CD14-positive monocyte (primary cell): ENCODE data around the gene KLRG1. TPM values are rescaled to one million over a fixed set of nuclear protein-coding genes. Genes with fewer than 3 reads are reported as not detected.
A peak's percentile ranks its signal among the peaks of the same experiment; 100 is the strongest.

ENCODE experiments used
- DNase-seq, 3 donors: peaks; one replicate each; pipeline ENCODE4 v3.0.0-alpha.2; 2011 to 2022
- H2AFZ ChIP-seq: 2 replicates; pipeline ENCODE4 v1.6.0; 2012; ENCODE audit warnings: mild to moderate bottlenecking, low read depth, low read length, inconsistent platforms; ENCODE audit not compliant: insufficient read depth, poor library complexity, severe bottlenecking
- H3K27ac ChIP-seq, 2 donors: 1 replicate in 1 of 2; 2 replicates in 1 of 2; pipeline ENCODE4 v1.5.1; 2012 to 2013; ENCODE audit warnings: low read length in 2 of 2, control low read depth in 1 of 2, inconsistent platforms in 1 of 2, low read depth in 1 of 2, mild to moderate bottlenecking in 1 of 2
- H3K27me3 ChIP-seq, 2 donors: one replicate each; pipeline versions ENCODE4 v1.6.0 to v1.6.1; 2011 to 2013; ENCODE audit warnings: low read length in 2 of 2; ENCODE audit not compliant: control insufficient read depth in 2 of 2, insufficient read depth in 2 of 2
- H3K36me3 ChIP-seq, 2 donors: replicated peaks in 1 of 2; 1 replicate in 1 of 2; 2 replicates in 1 of 2; pipeline versions ENCODE4 v1.5.1 to v1.6.1; 2012 to 2013; ENCODE audit warnings: low read length in 2 of 2, control low read depth in 1 of 2, inconsistent platforms in 1 of 2, mild to moderate bottlenecking in 1 of 2; ENCODE audit not compliant: insufficient read depth in 2 of 2, control insufficient read depth in 1 of 2
- H3K4me1 ChIP-seq, 2 donors: 1 replicate in 1 of 2; 2 replicates in 1 of 2; pipeline versions ENCODE4 v1.5.1 to v1.6.1; 2012 to 2013; ENCODE audit warnings: low read length in 2 of 2, control low read depth in 1 of 2, inconsistent platforms in 1 of 2, mild to moderate bottlenecking in 1 of 2, moderate library complexity in 1 of 2; ENCODE audit not compliant: insufficient read depth in 2 of 2, control insufficient read depth in 1 of 2
- H3K4me2 ChIP-seq: replicated peaks from 2 replicates; pipeline ENCODE3; 2012; ENCODE audit warnings: low read length, moderate library complexity, mild to moderate bottlenecking; ENCODE audit not compliant: poor library complexity, severe bottlenecking; ENCODE audit errors: extremely low read depth
- H3K4me3 ChIP-seq, 3 experiments: fragments of 200-600 bp in 1 of 3; sonication (generic) in 1 of 3; replicated peaks in 1 of 3; 1 replicate in 2 of 3; 2 replicates in 1 of 3; pipeline ENCODE4 v1.5.1; 2011 to 2013; ENCODE audit warnings: low read length in 3 of 3, mild to moderate bottlenecking in 3 of 3, control low read depth in 2 of 3, low read depth in 2 of 3, inconsistent platforms in 1 of 3, moderate library complexity in 1 of 3
- H3K79me2 ChIP-seq: 2 replicates; pipeline ENCODE4 v1.6.0; 2012; ENCODE audit warnings: mild to moderate bottlenecking, control low read depth, inconsistent platforms, low read length, moderate library complexity; ENCODE audit not compliant: insufficient read depth
- H3K9ac ChIP-seq: 2 replicates; pipeline ENCODE4 v1.6.0; 2017; ENCODE audit warnings: low read length, mild to moderate bottlenecking; ENCODE audit not compliant: insufficient read depth, poor library complexity, severe bottlenecking
- H3K9me3 ChIP-seq, 2 donors: replicated peaks in 1 of 2; 1 replicate in 1 of 2; 2 replicates in 1 of 2; pipeline versions ENCODE4 v1.5.1 to v1.6.1; 2012 to 2013; ENCODE audit warnings: low read length in 2 of 2, control low read depth in 1 of 2; ENCODE audit not compliant: control insufficient read depth in 1 of 2, insufficient read depth in 1 of 2
- H4K20me1 ChIP-seq: 2 replicates; pipeline ENCODE4 v1.6.0; 2012; ENCODE audit warnings: mild to moderate bottlenecking, low read length, control low read depth, moderate library complexity; ENCODE audit not compliant: insufficient read depth
- H3K27ac Mint-ChIP-seq, 7 donors: one replicate each; pipeline ENCODE4 v1.8.0; 2020; ENCODE audit warnings: mild to moderate bottlenecking in 7 of 7, mixed read lengths in 7 of 7, moderate library complexity in 6 of 7, inconsistent platforms in 2 of 7
- H3K27me3 Mint-ChIP-seq, 3 donors: one replicate each; pipeline ENCODE4 v1.8.0; 2021 to 2022; ENCODE audit warnings: low read depth in 3 of 3, mild to moderate bottlenecking in 3 of 3, mixed read lengths in 3 of 3, moderate library complexity in 3 of 3, inconsistent platforms in 1 of 3
- H3K36me3 Mint-ChIP-seq, 2 donors: one replicate each; pipeline ENCODE4 v1.8.0; 2020; ENCODE audit warnings: mixed read lengths in 2 of 2, inconsistent platforms in 1 of 2, mild to moderate bottlenecking in 1 of 2
- H3K4me1 Mint-ChIP-seq: one replicate; pipeline ENCODE4 v1.8.0; 2020; ENCODE audit warnings: mild to moderate bottlenecking, mixed read lengths
- H3K4me3 Mint-ChIP-seq, 2 donors: one replicate each; pipeline ENCODE4 v1.8.0; 2020; ENCODE audit warnings: mild to moderate bottlenecking in 2 of 2, mixed read lengths in 2 of 2, moderate library complexity in 1 of 2
- H3K9me3 Mint-ChIP-seq, 7 donors: one replicate each; pipeline ENCODE4 v1.8.0; 2020 to 2022; ENCODE audit warnings: mixed read lengths in 7 of 7, mild to moderate bottlenecking in 6 of 7, moderate library complexity in 6 of 7, inconsistent platforms in 2 of 7
- CTCF ChIP-seq: fragments of 200-600 bp; IDR thresholded peaks from one replicate; pipeline ENCODE4 v1.8.0; 2022; ENCODE audit warnings: antibody characterized with exemption, mild to moderate bottlenecking
- WGBS: methylation state at CpG from one replicate; pipeline ENCODE4 v1.1.5; 2013; ENCODE audit warnings: missing lambda C conversion rate; ENCODE audit not compliant: insufficient coverage; 5-methylcytosine and 5-hydroxymethylcytosine counted together
- intact Hi-C, 2 donors: fragments of 100-400 bp; cut with micrococcal nuclease; formaldehyde crosslinking; loops; one replicate each; pipeline versions ENCODE4 v1.15.0 to v1.15.1; 2023
- polyA plus RNA-seq, 3 donors: library from polyadenylated mRNA; depleted of rRNA in 1 of 3; unstranded in 2 of 3; stranded (reverse) in 1 of 3; fragments of 300-500 nt in 2 of 3; fragments of >200 nt in 1 of 3; fragmentation: Illumina TruSeq in 2 of 3; gene quantifications; 1 replicate in 2 of 3; 2 replicates in 1 of 3; pipeline ENCODE4 v1.2.3, GENCODE V29; 2012 to 2021

KLRG1 gene
- polyA plus RNA-seq, 3 donors, result 1.1 to 3.4 (median 2.3) TPM

GRCh38 chr12:8949342-8950220 is 39.8 kb upstream of the KLRG1 start, which contains the start of gene M6PR:
M6PR (minus strand) TSS chr12:8949645; CDS start chr12:8946404, 3,241 bp downstream.
- Histone ChIP-seq H3K4me3 (peak within 1 kb of the TSS; percentile 82 to 97 (median 93)), H4K20me1 (peaks cover 40% of the 10 kb centered on the region), H2AFZ (peak within 1 kb of the TSS; percentile 82), H3K4me1 (peaks cover 25 to 41% of the 10 kb centered on the region in 2 donors), H3K79me2 (peaks cover 55% of the 10 kb centered on the region), H3K9me3 (peaks cover 0 to 4% of the 10 kb centered on the region in 2 donors), H3K27me3 (no peaks in the 10 kb centered on the region), H3K27ac (peak within 1 kb of the TSS; percentile 98 to 99), H3K36me3 (peaks cover 15 to 30% of the 10 kb centered on the region in 2 donors), H3K4me2 (peak within 1 kb of the TSS; percentile 87), H3K9ac (peak within 1 kb of the TSS; percentile 96)
- peak; percentile 92 to 95 (median 95) for DNase-seq
- intact Hi-C loops, result loop anchor here (2.0 to 5.0 kb wide), 2 partner anchors 83 to 89 kb away; no protein-coding TSS in a partner anchor
- Mint-ChIP-seq H3K4me3 (peak within 1 kb of the TSS; percentile 98), H3K9me3 (peaks cover 0 to 14% (median 7%) of the 10 kb centered on the region in 7 donors), H3K4me1 (peaks cover 40% of the 10 kb centered on the region), H3K36me3 (peaks cover 24 to 36% of the 10 kb centered on the region in 2 donors), H3K27ac (peak within 1 kb of the TSS; percentile 95 to 100 (median 99)), H3K27me3 (peaks cover 0 to 4% (median 0%) of the 10 kb centered on the region in 3 donors)
- TF ChIP-seq CTCF, result no peak
- under 1% methylated on average over 56 of the region's 66 CpGs for WGBS

GRCh38 chr12:8950221-8950527 is 39.2 kb upstream of the KLRG1 start:
- Histone ChIP-seq H2AFZ (peak overlapping the region; percentile 82), H4K20me1 (peaks cover 34% of the 10 kb centered on the region), H3K9me3 (peaks cover 0 to 4% of the 10 kb centered on the region in 2 donors), H3K9ac (peak overlapping the region; percentile 96), H3K4me1 (peaks cover 25 to 41% of the 10 kb centered on the region in 2 donors), H3K36me3 (peaks cover 11 to 24% of the 10 kb centered on the region in 2 donors), H3K27me3 (no peaks in the 10 kb centered on the region), H3K4me3 (peak overlapping the region; percentile 82 to 97 (median 93)), H3K27ac (peak overlapping the region; percentile 98 to 99), H3K79me2 (peaks cover 50% of the 10 kb centered on the region), H3K4me2 (peak overlapping the region; percentile 87)
- H3K4me3 Mint-ChIP-seq, result peak overlapping the region; percentile 98
- peaks cover 0 to 4% (median 0%) of the 10 kb centered on the region in 3 donors for H3K27me3 Mint-ChIP-seq
- H3K4me1 Mint-ChIP-seq, result peaks cover 40% of the 10 kb centered on the region
- peak in 1 of 3 donors; percentile 46 for DNase-seq
- H3K27ac Mint-ChIP-seq, result peak overlapping the region; percentile 95 to 100 (median 99)
- peaks cover 18 to 30% of the 10 kb centered on the region in 2 donors for H3K36me3 Mint-ChIP-seq
- WGBS, result 0% methylated on average over 7 of the region's 7 CpGs
- intact Hi-C loops, result loop anchor here (2.0 to 5.0 kb wide), 2 partner anchors 82 to 89 kb away; no protein-coding TSS in a partner anchor
- no peak for TF ChIP-seq CTCF
- H3K9me3 Mint-ChIP-seq, result peaks cover 0 to 14% (median 7%) of the 10 kb centered on the region in 7 donors
